Sigmoid colon (tissue), 7 donors: ENCODE measurements around the gene LRP1. TPM values are rescaled to one million over a fixed set of nuclear protein-coding genes. Genes with fewer than 3 reads are reported as not detected.
"Not testable (repeated sequence)": the region's sequence is repeated elsewhere in the genome, so short reads cannot be mapped to it uniquely, and the experiment has no call there.

Experiments
- DNase-seq: peaks from one replicate; pipeline ENCODE4 v3.0.0-alpha.2; 2019
- H3K27ac ChIP-seq, 4 donors: fragments of 200-600 bp; sonication (generic); one replicate each; pipeline ENCODE4 v1.5.1; 2016 to 2019; ENCODE audit warnings: mild to moderate bottlenecking in 1 of 4
- H3K27me3 ChIP-seq, 3 donors: fragments of 200-600 bp; sonication (generic); one replicate each; pipeline ENCODE4 v1.5.1; 2019; ENCODE audit warnings: mild to moderate bottlenecking in 1 of 3
- H3K36me3 ChIP-seq, 4 donors: fragments of 200-600 bp; sonication (generic); one replicate each; pipeline ENCODE4 v1.5.1; 2016 to 2019
- H3K4me1 ChIP-seq, 4 donors: fragments of 200-600 bp; sonication (generic); one replicate each; pipeline ENCODE4 v1.5.1; 2017 to 2019
- H3K4me3 ChIP-seq, 4 donors: fragments of 200-600 bp; sonication (generic); one replicate each; pipeline ENCODE4 v1.5.1; 2017 to 2019; ENCODE audit warnings: mild to moderate bottlenecking in 2 of 4, moderate library complexity in 1 of 4
- H3K9me3 ChIP-seq, 4 donors: fragments of 200-600 bp in 3 of 4; sonication (generic) in 3 of 4; one replicate each; pipeline versions ENCODE4 v1.5.1 to v1.6.1; 2013 to 2019
- CTCF ChIP-seq, 4 experiments: fragments of 450-650 bp in 3 of 4; fragments of 200-600 bp in 1 of 4; IDR thresholded peaks; one replicate each; pipeline ENCODE4 v1.5.1; 2016 to 2019; ENCODE audit warnings: antibody characterized with exemption in 4 of 4, mild to moderate bottlenecking in 3 of 4, moderate library complexity in 2 of 4
- EP300 ChIP-seq, 4 donors: sonication (generic); formaldehyde crosslinking; IDR thresholded peaks; one replicate each; pipeline ENCODE4 v1.6.1; 2017; ENCODE audit warnings: antibody characterized with exemption in 4 of 4
- POLR2A ChIP-seq, 2 donors: fragments of 450-650 bp; IDR thresholded peaks; one replicate each; pipeline ENCODE4 v1.6.1; 2016; ENCODE audit warnings: antibody characterized with exemption in 2 of 2, mild to moderate bottlenecking in 2 of 2, moderate library complexity in 2 of 2
- POLR2AphosphoS5 ChIP-seq, 4 donors: sonication (generic); formaldehyde crosslinking; IDR thresholded peaks; one replicate each; pipeline ENCODE4 v1.6.1; 2017; ENCODE audit warnings: antibody characterized with exemption in 4 of 4
- WGBS, 2 donors: extraction: QIAGEN DNeasy Blood & Tissue Kit; methylation state at CpG; one replicate each; pipeline ENCODE4 v1.1.7; 2013; 5-methylcytosine and 5-hydroxymethylcytosine counted together
- intact Hi-C: fragments of 100-400 bp; cut with DNase I; formaldehyde crosslinking; loops from one replicate; pipeline ENCODE4 v1.15.1; 2023
- polyA plus RNA-seq, 3 donors: library from polyadenylated mRNA; stranded (reverse); fragments of 200-250 nt; gene quantifications; one replicate each; pipeline ENCODE4 v1.2.3, GENCODE V29; 2013
- total RNA-seq, 4 donors: library from RNA; depleted of rRNA; stranded (reverse); fragments of >200 nt; gene quantifications; one replicate each; pipeline ENCODE4 v1.1.0, GENCODE V29; 2016
- donor health status: healthy with polysubstance abuse.
- donor health status: Bipolar disorder and iron deficiency.
- donor health status: healthy.

LRP1 gene
- total and polyA plus RNA-seq, 7 donors: 11.4 to 262 (median 147) TPM

- H3K4me3 ChIP-seq: peak overlapping the region; percentile 59 to 83 (median 68)
- DNase-seq: no peak
- WGBS, 2 donors: 60 to 67% methylated on average over 9 of the region's 9 CpGs
These were observed 15.6 kb upstream of the LRP1 start for GRCh38 chr12:57112492-57113294.

GRCh38 chr12:57116580-57117281 is 11.6 kb upstream of the LRP1 start:
- no peak for DNase-seq
- no peaks in the 10 kb centered on the region for H3K27me3 ChIP-seq
- peaks cover 0 to 11% (median 7%) of the 10 kb centered on the region in 4 donors for H3K4me1 ChIP-seq
- WGBS, 2 donors: 77 to 91% methylated on average over 5 of the region's 5 CpGs
- no peak overlapping the region for H3K27ac ChIP-seq
- H3K9me3 ChIP-seq: no peaks in the 10 kb centered on the region
- intact Hi-C loops: no loop called here
- TF ChIP-seq EP300 (IDR thresholded peaks at IDR 0.05) (no peak), POLR2AphosphoS5 (IDR thresholded peaks at IDR 0.05) (no peak), POLR2A (IDR thresholded peaks at IDR 0.05) (no peak), CTCF (IDR thresholded peaks at IDR 0.05) (no peak)
- no peaks in the 10 kb centered on the region for H3K36me3 ChIP-seq
- H3K4me3 ChIP-seq: no peak overlapping the region

More at GRCh38 chr12:57112492-57113294, 15.6 kb upstream of the LRP1 start:
- Histone ChIP-seq H3K4me1 (peaks cover 0 to 37% (median 32%) of the 10 kb centered on the region in 4 donors), H3K36me3 (peaks cover 0 to 4% (median 2%) of the 10 kb centered on the region in 4 donors), H3K9me3 (no peaks in the 10 kb centered on the region), H3K27me3 (no peaks in the 10 kb centered on the region), H3K27ac (peak overlapping the region; percentile 94 to 99 (median 98))
- intact Hi-C loops: loop anchor here (1.0 to 5.0 kb wide), 2 partner anchors 43 to 105 kb away; partner anchors contain the start of gene ZBTB39
- TF ChIP-seq EP300 (IDR thresholded peaks at IDR 0.05): no peak
- TF ChIP-seq CTCF (IDR thresholded peaks at IDR 0.05): peak in 1 of 4 experiments; percentile 82

GRCh38 chr12:57118711-57119271 is 9.5 kb upstream of the LRP1 start:
- H3K4me3 ChIP-seq: no peak overlapping the region
- no peaks in the 10 kb centered on the region for H3K36me3 ChIP-seq
- TF ChIP-seq CTCF (IDR thresholded peaks at IDR 0.05) (no peak), POLR2AphosphoS5 (IDR thresholded peaks at IDR 0.05) (no peak), EP300 (IDR thresholded peaks at IDR 0.05) (no peak), POLR2A (IDR thresholded peaks at IDR 0.05) (no peak)
- no peaks in the 10 kb centered on the region for H3K4me1 ChIP-seq
- H3K27me3 ChIP-seq: no peaks in the 10 kb centered on the region
- no peak overlapping the region for H3K27ac ChIP-seq
- H3K9me3 ChIP-seq: no peaks in the 10 kb centered on the region
- no peak for DNase-seq
- intact Hi-C loops: no loop called here
- 86 to 88% methylated on average over 1 of the region's 1 CpG for WGBS, 2 donors

GRCh38 chr12:57119294-57120085 is 8.8 kb upstream of the LRP1 start:
- TF ChIP-seq CTCF (IDR thresholded peaks at IDR 0.05): no peak
- TF ChIP-seq POLR2A (IDR thresholded peaks at IDR 0.05): no peak
- TF ChIP-seq EP300 (IDR thresholded peaks at IDR 0.05): no peak
- TF ChIP-seq POLR2AphosphoS5 (IDR thresholded peaks at IDR 0.05): no peak
- H3K27ac ChIP-seq: no peak overlapping the region
- no peaks in the 10 kb centered on the region for H3K4me1 ChIP-seq
- H3K9me3 ChIP-seq: no peaks in the 10 kb centered on the region
- DNase-seq: no peak
- no peaks in the 10 kb centered on the region for H3K27me3 ChIP-seq
- WGBS, 2 donors: 87 to 92% methylated on average over 5 of the region's 5 CpGs
- intact Hi-C loops: no loop called here
- no peak overlapping the region for H3K4me3 ChIP-seq
- no peaks in the 10 kb centered on the region for H3K36me3 ChIP-seq

- H3K9me3 ChIP-seq, H3K27ac ChIP-seq, intact Hi-C loops, DNase-seq, H3K4me3 ChIP-seq, H3K36me3 ChIP-seq, H3K27me3 ChIP-seq, H3K4me1 ChIP-seq: not testable (repeated sequence)
- WGBS, 2 donors: 69 to 91% methylated on average over 11 of the region's 11 CpGs
These were observed 7.6 kb upstream of the LRP1 start for GRCh38 chr12:57120718-57121117.
